NT2/D1 (cell line): ENCODE data around the gene NT5C2.

ENCODE experiments used
- DNase-seq: peaks from one replicate; pipeline ENCODE4 v3.0.0-alpha.2; 2011; ENCODE audit warnings: low read depth, low spot score
- H3K27me3 ChIP-seq: 2 replicates; pipeline ENCODE4 v1.6.0; 2011; ENCODE audit warnings: mild to moderate bottlenecking; ENCODE audit not compliant: insufficient read length, insufficient read depth
- H3K36me3 ChIP-seq: 2 replicates; pipeline ENCODE4 v1.6.1; 2011; ENCODE audit warnings: mild to moderate bottlenecking, low read length, mixed read lengths; ENCODE audit not compliant: insufficient read depth, insufficient read length
- H3K4me1 ChIP-seq: 2 replicates; pipeline ENCODE4 v1.5.1; 2011; ENCODE audit not compliant: insufficient read depth, insufficient read length
- H3K4me3 ChIP-seq: 2 replicates; pipeline ENCODE4 v1.5.1; 2011; ENCODE audit warnings: low read depth; ENCODE audit not compliant: insufficient read length
- H3K9ac ChIP-seq: 2 replicates; pipeline ENCODE4 v1.6.0; 2011; ENCODE audit warnings: low read depth; ENCODE audit not compliant: insufficient read length
- H3K9me3 ChIP-seq: 2 replicates; pipeline ENCODE4 v1.5.1; 2011; ENCODE audit warnings: mild to moderate bottlenecking, low read length; ENCODE audit not compliant: insufficient read depth
- SUZ12 ChIP-seq: IDR thresholded peaks from 2 replicates; pipeline ENCODE4 v1.6.1; 2011; ENCODE audit not compliant: insufficient read length, insufficient read depth; ENCODE audit errors: extremely low read depth
- YY1 ChIP-seq: IDR thresholded peaks from 2 replicates; pipeline ENCODE4 v1.6.1; 2011; ENCODE audit not compliant: insufficient read length, insufficient read depth
- ZNF274 ChIP-seq: IDR thresholded peaks from 2 replicates; pipeline ENCODE4 v1.6.1; 2011; ENCODE audit warnings: mild to moderate bottlenecking, low read depth, low read length

The NT5C2 gene

DNA sequence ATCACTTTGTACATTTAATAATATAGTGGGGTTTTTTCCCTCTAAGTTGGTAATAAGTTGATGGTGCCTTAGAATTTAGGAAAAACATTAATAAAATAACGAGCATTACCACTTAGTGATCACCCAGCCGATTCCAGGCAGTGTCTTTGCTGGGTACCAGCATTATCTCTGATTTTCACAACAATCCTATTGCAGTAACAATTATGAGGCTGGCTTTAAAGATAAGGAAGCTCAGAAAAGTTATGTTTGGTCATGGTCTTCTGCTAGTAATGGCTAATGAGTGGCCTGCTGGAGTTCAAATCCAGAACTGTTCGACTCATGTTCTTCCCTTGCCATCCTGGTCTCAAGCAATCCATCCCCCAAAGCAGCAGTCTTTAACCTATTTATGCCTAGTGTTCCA, 147.1 kb downstream of the NT5C2 start:
- no peaks in the 10 kb centered on the region for H3K9me3 ChIP-seq
- no peak overlapping the region for H3K4me3 ChIP-seq
- no peaks in the 10 kb centered on the region for H3K27me3 ChIP-seq
- DNase-seq: no peak
- TF ChIP-seq ZNF274 (no peak), SUZ12 (no peak), YY1 (no peak)
- no peak overlapping the region for H3K9ac ChIP-seq
- H3K36me3 ChIP-seq: no peaks in the 10 kb centered on the region
- peaks cover 2% of the 10 kb centered on the region for H3K4me1 ChIP-seq

DNA sequence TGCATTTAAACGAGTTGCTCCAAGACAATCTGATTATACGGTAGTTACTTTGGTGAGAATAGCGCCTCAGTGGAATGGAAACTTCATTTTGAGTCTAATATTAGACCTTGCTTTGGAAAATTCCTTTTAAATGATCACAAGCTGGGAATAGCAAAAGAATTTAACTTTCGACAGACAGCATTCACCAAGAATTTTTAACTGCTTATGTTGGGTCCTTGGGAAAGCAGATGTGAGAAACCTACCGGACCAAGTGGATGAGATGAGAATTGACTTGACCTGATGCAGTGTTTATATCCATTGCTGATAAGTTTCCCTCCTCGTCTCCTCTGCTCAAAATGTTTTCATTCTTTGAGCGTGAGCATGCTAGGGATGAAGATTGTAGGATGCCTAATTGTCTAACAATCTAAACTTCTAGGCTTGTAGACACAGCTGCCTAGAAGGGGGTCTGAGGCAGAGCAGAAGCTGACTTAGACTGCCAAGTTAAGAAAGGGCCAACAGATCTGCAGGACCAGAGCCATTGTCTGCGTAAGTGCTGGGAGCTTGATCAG, 148.1 kb downstream of the NT5C2 start:
- Histone ChIP-seq H3K9ac (no peak overlapping the region), H3K4me1 (peaks cover 2% of the 10 kb centered on the region), H3K27me3 (no peaks in the 10 kb centered on the region), H3K36me3 (no peaks in the 10 kb centered on the region), H3K4me3 (no peak overlapping the region), H3K9me3 (no peaks in the 10 kb centered on the region)
- DNase-seq: no peak
- TF ChIP-seq ZNF274 (no peak), YY1 (no peak), SUZ12 (no peak)

DNA sequence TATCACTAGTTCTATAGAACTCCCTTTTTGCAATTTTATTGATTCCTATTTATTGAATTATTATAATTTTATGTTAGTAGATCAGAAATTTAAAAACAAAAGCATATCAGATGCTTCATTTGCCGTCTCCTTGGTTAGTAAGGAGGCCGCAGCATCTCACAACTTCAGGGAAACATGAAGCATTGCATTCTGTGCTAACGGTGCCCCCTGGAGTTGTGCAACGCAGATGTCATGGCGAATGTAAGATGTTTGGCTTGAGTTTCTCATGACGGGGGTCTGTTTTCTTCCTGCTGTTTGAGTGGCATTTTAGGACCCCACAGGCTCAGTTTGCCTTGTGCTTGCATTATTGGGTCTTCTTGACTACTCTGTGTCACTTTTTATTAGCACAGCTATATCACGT, 150.2 kb downstream of the NT5C2 start:
- no peaks in the 10 kb centered on the region for H3K9me3 ChIP-seq
- H3K4me3 ChIP-seq: no peak overlapping the region
- H3K36me3 ChIP-seq: no peaks in the 10 kb centered on the region
- H3K27me3 ChIP-seq: no peaks in the 10 kb centered on the region
- H3K4me1 ChIP-seq: peaks cover 2% of the 10 kb centered on the region
- DNase-seq: no peak
- H3K9ac ChIP-seq: no peak overlapping the region
- TF ChIP-seq ZNF274 (no peak), YY1 (no peak), SUZ12 (no peak)

DNA sequence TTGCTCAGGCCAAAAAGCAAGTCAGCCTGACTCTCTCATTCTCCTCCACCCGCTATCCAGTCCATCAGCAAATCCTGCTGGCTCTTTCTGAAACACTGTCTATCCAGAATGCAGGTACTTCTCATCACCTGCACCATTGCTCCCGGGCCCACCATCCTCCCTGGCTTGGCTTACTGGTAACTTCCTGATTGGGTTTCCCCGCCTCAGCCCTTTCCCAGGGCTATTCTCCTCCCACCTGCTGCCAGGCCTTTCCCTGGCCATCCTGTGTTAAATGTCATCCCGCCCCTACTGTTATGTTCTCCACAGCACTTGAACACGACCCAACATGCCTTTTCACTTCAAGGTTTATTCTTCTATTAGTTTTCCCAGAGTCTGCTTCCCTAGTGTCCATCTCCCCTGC, 150.9 kb downstream of the NT5C2 start:
- no peak for DNase-seq
- H3K36me3 ChIP-seq: no peaks in the 10 kb centered on the region
- H3K9ac ChIP-seq: no peak overlapping the region
- no peak for TF ChIP-seq SUZ12
- no peak for TF ChIP-seq YY1
- TF ChIP-seq ZNF274: no peak
- H3K4me3 ChIP-seq: no peak overlapping the region
- H3K4me1 ChIP-seq: peaks cover 2% of the 10 kb centered on the region
- H3K9me3 ChIP-seq: no peaks in the 10 kb centered on the region
- no peaks in the 10 kb centered on the region for H3K27me3 ChIP-seq

DNA sequence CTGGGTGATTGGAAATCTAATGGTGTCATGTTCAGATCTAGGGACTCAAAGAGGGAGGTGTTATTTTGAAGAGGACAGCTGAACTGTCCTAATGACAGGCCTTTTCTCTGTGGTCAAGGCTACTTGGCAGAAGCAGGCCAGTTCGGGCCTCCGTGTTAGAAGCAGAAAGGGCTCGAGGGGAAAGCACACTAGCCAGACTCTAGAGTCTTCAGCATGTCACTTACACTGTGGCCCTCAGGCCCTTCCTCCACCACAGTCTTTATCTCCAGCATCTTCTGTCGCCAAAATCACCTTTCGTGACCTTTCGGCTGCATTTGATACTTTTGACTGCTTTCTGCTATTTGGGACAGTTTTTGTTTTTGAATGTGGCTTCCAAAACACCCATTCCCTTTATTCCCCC, 151.7 kb downstream of the NT5C2 start:
- H3K9me3 ChIP-seq: no peaks in the 10 kb centered on the region
- no peak overlapping the region for H3K4me3 ChIP-seq
- H3K27me3 ChIP-seq: no peaks in the 10 kb centered on the region
- DNase-seq: no peak
- no peak for TF ChIP-seq SUZ12
- TF ChIP-seq ZNF274: no peak
- TF ChIP-seq YY1: no peak
- no peak overlapping the region for H3K9ac ChIP-seq
- peaks cover 2% of the 10 kb centered on the region for H3K4me1 ChIP-seq
- no peaks in the 10 kb centered on the region for H3K36me3 ChIP-seq

DNA sequence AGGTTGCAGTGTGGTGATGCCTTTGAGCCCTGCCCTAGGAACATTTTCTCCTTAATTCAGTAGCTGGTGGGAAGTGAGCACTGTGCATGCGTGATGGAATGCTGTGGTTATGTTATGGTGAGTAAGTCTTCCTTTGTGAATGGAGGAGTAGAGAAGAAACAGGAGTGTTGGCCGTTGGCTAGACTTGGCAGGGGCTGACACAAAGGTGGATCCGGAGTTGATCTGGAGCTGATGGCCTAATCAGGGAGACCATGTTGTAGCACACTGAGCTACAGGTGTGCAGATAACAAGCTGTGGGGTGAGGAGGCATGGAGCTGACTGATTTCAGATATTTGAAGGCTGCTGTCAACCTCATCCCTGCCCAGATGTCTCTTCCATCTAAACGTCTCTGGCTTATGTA, 152.7 kb downstream of the NT5C2 start:
- no peak for DNase-seq
- TF ChIP-seq SUZ12 (no peak), YY1 (no peak), ZNF274 (no peak)
- Histone ChIP-seq H3K9me3 (no peaks in the 10 kb centered on the region), H3K27me3 (no peaks in the 10 kb centered on the region), H3K36me3 (no peaks in the 10 kb centered on the region), H3K4me1 (peaks cover 2% of the 10 kb centered on the region), H3K9ac (no peak overlapping the region), H3K4me3 (no peak overlapping the region)

DNA sequence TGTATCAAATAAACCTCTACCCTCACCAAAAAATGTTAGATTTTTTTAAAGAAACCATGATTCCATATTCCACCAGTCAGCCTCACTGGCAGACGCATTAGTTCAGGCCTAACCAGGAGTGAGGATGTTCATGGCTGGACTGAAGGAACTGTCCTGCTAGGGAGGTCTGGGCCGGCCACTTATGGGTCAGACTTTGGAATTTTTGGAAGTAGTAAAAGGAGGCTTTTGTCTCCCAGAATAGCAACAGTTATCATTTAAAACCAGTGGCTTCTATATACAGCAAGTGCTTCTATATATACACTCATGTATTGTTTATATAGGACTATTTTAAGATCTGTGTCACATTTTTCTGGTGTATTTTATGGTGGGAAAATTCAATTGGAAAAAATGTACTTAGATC, 154.5 kb downstream of the NT5C2 start:
- Histone ChIP-seq H3K9ac (no peak overlapping the region), H3K4me1 (peaks cover 2% of the 10 kb centered on the region), H3K27me3 (no peaks in the 10 kb centered on the region), H3K36me3 (no peaks in the 10 kb centered on the region), H3K9me3 (no peaks in the 10 kb centered on the region), H3K4me3 (no peak overlapping the region)
- TF ChIP-seq ZNF274: no peak
- TF ChIP-seq YY1: no peak
- no peak for TF ChIP-seq SUZ12
- DNase-seq: no peak
